Sigmoid colon (tissue), 7 donors: ENCODE results near the gene SLC25A45. TPM values are rescaled to one million over a fixed set of nuclear protein-coding genes. Genes with fewer than 3 reads are reported as not detected.

ENCODE experiments used
- DNase-seq: peaks from one replicate; pipeline ENCODE4 v3.0.0-alpha.2; 2019
- H3K27ac ChIP-seq, 4 donors: fragments of 200-600 bp; sonication (generic); one replicate each; pipeline ENCODE4 v1.5.1; 2016 to 2019; ENCODE audit warnings: mild to moderate bottlenecking in 1 of 4
- H3K27me3 ChIP-seq, 3 donors: fragments of 200-600 bp; sonication (generic); one replicate each; pipeline ENCODE4 v1.5.1; 2019; ENCODE audit warnings: mild to moderate bottlenecking in 1 of 3
- H3K36me3 ChIP-seq, 4 donors: fragments of 200-600 bp; sonication (generic); one replicate each; pipeline ENCODE4 v1.5.1; 2016 to 2019
- H3K4me1 ChIP-seq, 4 donors: fragments of 200-600 bp; sonication (generic); one replicate each; pipeline ENCODE4 v1.5.1; 2017 to 2019
- H3K4me3 ChIP-seq, 4 donors: fragments of 200-600 bp; sonication (generic); one replicate each; pipeline ENCODE4 v1.5.1; 2017 to 2019; ENCODE audit warnings: mild to moderate bottlenecking in 2 of 4, moderate library complexity in 1 of 4
- H3K9me3 ChIP-seq, 4 donors: fragments of 200-600 bp in 3 of 4; sonication (generic) in 3 of 4; one replicate each; pipeline versions ENCODE4 v1.5.1 to v1.6.1; 2013 to 2019
- EP300 ChIP-seq, 4 donors: sonication (generic); formaldehyde crosslinking; IDR thresholded peaks; one replicate each; pipeline ENCODE4 v1.6.1; 2017; ENCODE audit warnings: antibody characterized with exemption in 4 of 4
- POLR2A ChIP-seq, 2 donors: fragments of 450-650 bp; IDR thresholded peaks; one replicate each; pipeline ENCODE4 v1.6.1; 2016; ENCODE audit warnings: antibody characterized with exemption in 2 of 2, mild to moderate bottlenecking in 2 of 2, moderate library complexity in 2 of 2
- POLR2AphosphoS5 ChIP-seq, 4 donors: sonication (generic); formaldehyde crosslinking; IDR thresholded peaks; one replicate each; pipeline ENCODE4 v1.6.1; 2017; ENCODE audit warnings: antibody characterized with exemption in 4 of 4
- WGBS, 2 donors: extraction: QIAGEN DNeasy Blood & Tissue Kit; methylation state at CpG; one replicate each; pipeline ENCODE4 v1.1.7; 2013; 5-methylcytosine and 5-hydroxymethylcytosine counted together
- intact Hi-C: fragments of 100-400 bp; cut with DNase I; formaldehyde crosslinking; loops from one replicate; pipeline ENCODE4 v1.15.1; 2023
- polyA plus RNA-seq, 3 donors: library from polyadenylated mRNA; stranded (reverse); fragments of 200-250 nt; gene quantifications; one replicate each; pipeline ENCODE4 v1.2.3, GENCODE V29; 2013
- total RNA-seq, 4 donors: library from RNA; depleted of rRNA; stranded (reverse); fragments of >200 nt; gene quantifications; one replicate each; pipeline ENCODE4 v1.1.0, GENCODE V29; 2016
- TF ChIP-seq, protein P1 (sequence below), 4 experiments: fragments of 450-650 bp in 3 of 4; fragments of 200-600 bp in 1 of 4; IDR thresholded peaks; one replicate each; pipeline ENCODE4 v1.5.1; 2016 to 2019; ENCODE audit warnings: antibody characterized with exemption in 4 of 4, mild to moderate bottlenecking in 3 of 4, moderate library complexity in 2 of 4
- donor health status: healthy with polysubstance abuse.
- donor health status: Bipolar disorder and iron deficiency.
- donor health status: healthy.

The SLC25A45 gene
- total and polyA plus RNA-seq, 7 donors = 1.2 to 12.8 (median 5.3) TPM

GRCh38 chr11:65423516-65424204, 41.2 kb upstream of the SLC25A45 start:
- 0 to 9% methylated on average over 19 of the region's 19 CpGs for WGBS, 2 donors

DNA sequence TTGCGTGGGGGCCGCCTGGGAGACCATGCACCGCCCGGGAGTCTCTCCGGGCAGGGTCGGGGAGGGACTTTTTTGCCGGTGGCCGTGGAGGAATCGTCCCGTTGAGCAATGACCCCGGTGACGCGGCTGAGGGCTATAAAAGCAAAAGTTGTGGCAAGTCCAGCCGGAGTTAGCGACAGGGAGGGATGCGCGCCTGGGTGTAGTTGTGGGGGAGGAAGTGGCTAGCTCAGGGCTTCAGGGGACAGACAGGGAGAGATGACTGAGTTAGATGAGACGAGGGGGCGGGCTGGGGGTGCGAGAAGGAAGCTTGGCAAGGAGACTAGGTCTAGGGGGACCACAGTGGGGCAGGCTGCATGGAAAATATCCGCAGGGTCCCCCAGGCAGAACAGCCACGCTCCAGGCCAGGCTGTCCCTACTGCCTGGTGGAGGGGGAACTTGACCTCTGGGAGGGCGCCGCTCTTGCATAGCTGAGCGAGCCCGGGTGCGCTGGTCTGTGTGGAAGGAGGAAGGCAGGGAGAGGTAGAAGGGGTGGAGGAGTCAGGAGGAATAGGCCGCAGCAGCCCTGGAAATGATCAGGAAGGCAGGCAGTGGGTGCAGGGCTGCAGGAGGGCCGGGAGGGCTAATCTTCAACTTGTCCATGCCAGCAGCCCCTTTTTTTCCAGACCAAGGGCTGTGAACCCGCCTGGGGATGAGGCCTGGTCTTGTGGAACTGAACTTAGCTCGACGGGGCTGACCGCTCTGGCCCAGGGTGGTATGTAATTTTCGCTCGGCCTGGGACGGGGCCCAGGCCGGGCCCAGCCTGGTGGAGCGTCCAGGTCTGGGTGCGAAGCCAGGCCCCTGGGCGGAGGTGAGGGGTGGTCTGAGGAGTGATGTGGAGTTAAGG, 40.4 kb upstream of the SLC25A45 start, which contains the start of gene NEAT1:
NEAT1 (plus strand) TSS at position 166 of the 883 bp plus-strand sequence.
- H3K36me3 ChIP-seq = peaks cover 8 to 44% (median 29%) of the 10 kb centered on the region in 4 donors
- peak; percentile 100 for TF ChIP-seq POLR2A (IDR thresholded peaks at IDR 0.05)
- peak in 3 of 4 donors; percentile 66 to 82 (median 77) for TF ChIP-seq EP300 (IDR thresholded peaks at IDR 0.05)
- TF ChIP-seq POLR2AphosphoS5 (IDR thresholded peaks at IDR 0.05) = peak; percentile 100
- TF ChIP-seq, protein P1, sequence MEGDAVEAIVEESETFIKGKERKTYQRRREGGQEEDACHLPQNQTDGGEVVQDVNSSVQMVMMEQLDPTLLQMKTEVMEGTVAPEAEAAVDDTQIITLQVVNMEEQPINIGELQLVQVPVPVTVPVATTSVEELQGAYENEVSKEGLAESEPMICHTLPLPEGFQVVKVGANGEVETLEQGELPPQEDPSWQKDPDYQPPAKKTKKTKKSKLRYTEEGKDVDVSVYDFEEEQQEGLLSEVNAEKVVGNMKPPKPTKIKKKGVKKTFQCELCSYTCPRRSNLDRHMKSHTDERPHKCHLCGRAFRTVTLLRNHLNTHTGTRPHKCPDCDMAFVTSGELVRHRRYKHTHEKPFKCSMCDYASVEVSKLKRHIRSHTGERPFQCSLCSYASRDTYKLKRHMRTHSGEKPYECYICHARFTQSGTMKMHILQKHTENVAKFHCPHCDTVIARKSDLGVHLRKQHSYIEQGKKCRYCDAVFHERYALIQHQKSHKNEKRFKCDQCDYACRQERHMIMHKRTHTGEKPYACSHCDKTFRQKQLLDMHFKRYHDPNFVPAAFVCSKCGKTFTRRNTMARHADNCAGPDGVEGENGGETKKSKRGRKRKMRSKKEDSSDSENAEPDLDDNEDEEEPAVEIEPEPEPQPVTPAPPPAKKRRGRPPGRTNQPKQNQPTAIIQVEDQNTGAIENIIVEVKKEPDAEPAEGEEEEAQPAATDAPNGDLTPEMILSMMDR (IDR thresholded peaks at IDR 0.05) = no peak
- peak; percentile 99 for DNase-seq
- H3K4me3 ChIP-seq = peak within 1 kb of the TSS; percentile 74 to 88 (median 78)
- H3K4me1 ChIP-seq = peaks cover 0 to 57% (median 52%) of the 10 kb centered on the region in 4 donors
- intact Hi-C loops = loop anchor here (1.0 to 5.0 kb wide), 2 partner anchors 54 to 149 kb away; partner anchors contain the start of genes FAM89B and ZNRD2
- peak within 1 kb of the TSS; percentile 97 to 100 (median 100) for H3K27ac ChIP-seq
- WGBS, 2 donors = 1 to 6% methylated on average over 40 of the region's 40 CpGs
- no peaks in the 10 kb centered on the region for H3K27me3 ChIP-seq
- H3K9me3 ChIP-seq = no peaks in the 10 kb centered on the region

More at GRCh38 chr11:65423516-65424204, 41.2 kb upstream of the SLC25A45 start:
- TF ChIP-seq POLR2AphosphoS5 (IDR thresholded peaks at IDR 0.05) (peak in 3 of 4 donors; percentile 1 to 62 (median 48)), EP300 (IDR thresholded peaks at IDR 0.05) (no peak), POLR2A (IDR thresholded peaks at IDR 0.05) (no peak)
- Histone ChIP-seq H3K27me3 (no peaks in the 10 kb centered on the region), H3K27ac (peak overlapping the region; percentile 97 to 100 (median 100)), H3K4me1 (peaks cover 0 to 57% (median 52%) of the 10 kb centered on the region in 4 donors), H3K4me3 (peak overlapping the region; percentile 74 to 88 (median 78)), H3K36me3 (peaks cover 8 to 44% (median 30%) of the 10 kb centered on the region in 4 donors), H3K9me3 (no peaks in the 10 kb centered on the region)
- peak; percentile 72 for DNase-seq
- intact Hi-C loops = loop anchor here (5.0 kb wide), 1 partner anchor 149 kb away; the partner anchor contains the start of genes FAM89B and ZNRD2

- intact Hi-C loops = loop anchor here (1.0 to 5.0 kb wide), 2 partner anchors 55 to 150 kb away; partner anchors contain the start of genes FAM89B and ZNRD2
- DNase-seq = peak; percentile 99
- H3K27ac ChIP-seq = peak overlapping the region; percentile 97 to 100 (median 100)
- H3K9me3 ChIP-seq = no peaks in the 10 kb centered on the region
- H3K36me3 ChIP-seq = peaks cover 6 to 39% (median 24%) of the 10 kb centered on the region in 4 donors
- peaks cover 0 to 57% (median 52%) of the 10 kb centered on the region in 4 donors for H3K4me1 ChIP-seq
- TF ChIP-seq, protein P1 (IDR thresholded peaks at IDR 0.05) = no peak
- TF ChIP-seq POLR2AphosphoS5 (IDR thresholded peaks at IDR 0.05) (peak; percentile 95 to 99 (median 96)), EP300 (IDR thresholded peaks at IDR 0.05) (peak; percentile 93 to 100 (median 97)), POLR2A (IDR thresholded peaks at IDR 0.05) (peak; percentile 86 to 92)
- 0 to 1% methylated on average over 68 of the region's 68 CpGs for WGBS, 2 donors
- H3K4me3 ChIP-seq = peak overlapping the region; percentile 74 to 88 (median 78)
- H3K27me3 ChIP-seq = no peaks in the 10 kb centered on the region
Measured at GRCh38 chr11:65421794-65422632, 39.6 kb upstream of the SLC25A45 start.

- peaks cover 0 to 57% (median 55%) of the 10 kb centered on the region in 4 donors for H3K4me1 ChIP-seq
- WGBS, 2 donors = 2 to 6% methylated on average over 15 of the region's 15 CpGs
Measured at GRCh38 chr11:65420979-65421793, 38.7 kb upstream of the SLC25A45 start.

More at GRCh38 chr11:65420979-65421793, 38.7 kb upstream of the SLC25A45 start:
- H3K27me3 ChIP-seq = no peaks in the 10 kb centered on the region
- H3K4me3 ChIP-seq = peak overlapping the region; percentile 74 to 88 (median 78)
- peaks cover 5 to 30% (median 16%) of the 10 kb centered on the region in 4 donors for H3K36me3 ChIP-seq
- peak; percentile 98 for DNase-seq
- intact Hi-C loops = loop anchor here (5.0 kb wide), 1 partner anchor 151 kb away; the partner anchor contains the start of genes FAM89B and ZNRD2
- no peaks in the 10 kb centered on the region for H3K9me3 ChIP-seq
- TF ChIP-seq POLR2A (IDR thresholded peaks at IDR 0.05) (peak; percentile 59 to 66), POLR2AphosphoS5 (IDR thresholded peaks at IDR 0.05) (peak; percentile 95 to 100 (median 98)), EP300 (IDR thresholded peaks at IDR 0.05) (peak; percentile 94 to 100 (median 98))
- TF ChIP-seq, protein P1 (IDR thresholded peaks at IDR 0.05) = no peak
- peak overlapping the region; percentile 97 to 100 (median 100) for H3K27ac ChIP-seq
